ENCODE measurements around the gene POLN.

The POLN gene

DNA sequence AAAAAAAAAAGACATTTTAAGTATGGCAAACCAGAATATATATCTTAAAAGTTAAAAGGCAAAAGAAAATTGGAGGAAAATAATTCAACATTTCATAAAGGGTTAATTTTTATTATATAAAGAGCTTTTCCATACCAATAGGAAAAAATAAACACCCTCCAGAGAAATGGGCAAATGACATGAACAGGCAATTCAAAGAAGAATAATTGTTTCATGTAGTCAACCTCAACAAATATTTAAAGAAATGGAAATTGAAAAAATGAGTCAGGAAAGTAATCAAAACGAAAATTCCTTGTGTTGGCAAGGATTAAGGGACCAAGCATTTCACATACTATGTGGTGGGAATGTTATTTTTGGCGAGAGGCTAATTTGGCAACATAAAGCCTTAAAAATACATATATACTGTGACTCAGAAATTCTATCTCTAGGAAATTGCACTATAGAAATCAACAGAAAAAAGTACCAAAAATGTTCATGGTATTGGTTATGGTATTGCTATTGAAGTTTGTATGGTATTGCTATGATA lies 87.6 kb downstream of the POLN start:
- DNase-seq, result no peak

DNA sequence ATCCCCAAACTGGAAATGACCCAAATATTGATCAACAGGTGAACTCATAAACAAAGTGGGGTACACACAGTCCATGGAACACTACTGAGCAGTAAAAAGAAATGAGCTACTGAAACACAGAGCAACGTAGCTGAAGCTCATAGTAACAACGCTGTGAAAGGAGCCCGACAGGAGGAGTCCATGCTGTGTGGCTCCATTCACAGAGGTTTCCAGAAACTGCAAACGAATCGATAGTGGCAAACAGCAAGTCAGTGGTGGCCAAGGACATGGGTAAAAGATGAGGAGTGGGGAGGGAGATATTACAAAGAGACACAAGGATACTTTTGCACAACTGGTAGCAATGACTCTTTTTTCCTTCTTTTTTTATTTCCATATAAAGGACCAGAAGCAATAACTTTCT lies 90.4 kb downstream of the POLN start:
- no peak for DNase-seq

DNA sequence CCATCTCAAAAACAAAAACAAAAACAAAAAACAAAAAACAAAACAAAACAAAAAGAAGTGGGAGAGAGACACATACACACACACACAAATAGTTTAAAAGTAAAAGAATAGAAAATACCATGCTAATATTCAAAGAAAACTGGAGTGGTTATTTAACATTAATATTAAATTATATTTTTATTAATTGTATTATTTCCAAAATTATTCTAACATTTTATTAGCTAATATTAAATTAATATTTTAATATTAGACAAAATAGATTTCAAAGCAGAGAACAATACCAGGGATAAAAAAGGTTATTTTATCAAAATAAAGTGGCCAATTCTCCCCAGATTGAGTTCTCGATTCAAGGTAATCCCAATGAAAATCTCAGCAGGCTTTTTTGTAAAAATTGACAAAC lies 91.8 kb downstream of the POLN start:
- DNase-seq, result no peak

DNA sequence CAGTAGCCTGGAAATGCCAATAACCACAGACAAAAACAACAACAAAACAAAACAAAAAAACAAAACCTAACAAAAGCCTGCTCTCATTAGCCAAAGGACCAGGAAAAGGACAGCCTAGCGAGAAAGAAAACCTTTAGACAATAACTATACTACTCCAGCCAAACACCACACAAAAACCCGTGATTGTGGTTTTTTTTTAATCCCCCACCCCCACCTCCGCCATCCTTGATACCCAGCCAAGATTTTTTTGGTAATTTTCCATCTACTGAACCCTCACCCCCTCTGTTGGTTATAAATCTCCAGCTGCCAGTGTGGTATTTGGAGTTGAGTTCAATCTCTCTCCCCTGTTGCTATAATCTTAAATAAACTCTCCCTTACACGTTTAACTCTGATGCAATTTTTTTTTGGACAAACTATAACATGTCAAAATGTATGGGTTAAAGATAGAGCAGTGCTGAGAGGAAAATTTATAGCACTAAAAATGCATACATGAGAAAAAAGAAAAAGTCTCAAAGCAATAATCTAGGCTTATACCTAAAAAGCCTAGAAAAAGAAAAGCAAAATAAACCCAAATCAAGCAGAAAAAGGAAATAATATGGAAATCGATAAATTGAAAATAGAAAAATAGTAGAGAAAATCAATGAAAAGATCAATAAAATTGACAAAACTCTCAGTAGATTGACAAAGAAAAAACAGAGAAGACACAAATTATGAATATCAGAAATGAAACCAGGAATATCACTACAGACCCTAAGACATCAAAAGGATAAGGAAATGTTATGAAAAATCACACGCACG lies 99.1 kb downstream of the POLN start:
- DNase-seq, result no peak

DNA sequence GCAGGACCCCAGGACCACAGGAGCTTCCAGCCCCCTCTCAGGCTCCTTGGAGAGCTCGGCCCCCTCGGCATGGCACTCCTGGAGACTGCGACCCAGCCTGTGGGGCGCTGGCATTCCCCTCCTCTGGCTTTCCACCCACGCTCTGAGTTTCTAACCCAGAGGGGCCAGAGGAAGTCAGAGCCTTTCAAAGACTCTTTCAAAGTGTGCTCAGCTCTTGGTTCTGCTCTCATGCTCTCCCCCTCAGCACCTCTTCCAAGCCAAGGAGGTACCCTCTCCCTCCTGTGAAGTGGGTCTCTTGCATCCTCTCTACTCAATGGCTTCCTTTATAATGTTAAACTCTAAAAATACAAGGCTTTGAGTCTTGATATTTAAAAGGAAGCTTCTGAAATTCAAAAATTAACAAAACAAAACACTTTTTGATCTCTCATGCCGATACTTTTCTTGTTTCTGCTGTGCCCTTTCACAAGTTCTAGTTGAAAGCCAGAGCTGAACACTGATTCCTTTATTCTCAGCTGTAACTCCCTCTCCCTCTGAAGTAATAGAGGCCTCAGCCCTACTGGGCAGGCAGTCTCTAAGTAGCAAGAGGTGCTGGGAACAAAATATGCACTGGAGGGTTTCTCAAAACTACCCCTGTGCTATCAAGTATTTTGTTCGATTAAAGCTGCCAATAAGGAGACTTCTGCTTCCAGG lies 100.0 kb downstream of the POLN start:
- DNase-seq, result no peak

DNA sequence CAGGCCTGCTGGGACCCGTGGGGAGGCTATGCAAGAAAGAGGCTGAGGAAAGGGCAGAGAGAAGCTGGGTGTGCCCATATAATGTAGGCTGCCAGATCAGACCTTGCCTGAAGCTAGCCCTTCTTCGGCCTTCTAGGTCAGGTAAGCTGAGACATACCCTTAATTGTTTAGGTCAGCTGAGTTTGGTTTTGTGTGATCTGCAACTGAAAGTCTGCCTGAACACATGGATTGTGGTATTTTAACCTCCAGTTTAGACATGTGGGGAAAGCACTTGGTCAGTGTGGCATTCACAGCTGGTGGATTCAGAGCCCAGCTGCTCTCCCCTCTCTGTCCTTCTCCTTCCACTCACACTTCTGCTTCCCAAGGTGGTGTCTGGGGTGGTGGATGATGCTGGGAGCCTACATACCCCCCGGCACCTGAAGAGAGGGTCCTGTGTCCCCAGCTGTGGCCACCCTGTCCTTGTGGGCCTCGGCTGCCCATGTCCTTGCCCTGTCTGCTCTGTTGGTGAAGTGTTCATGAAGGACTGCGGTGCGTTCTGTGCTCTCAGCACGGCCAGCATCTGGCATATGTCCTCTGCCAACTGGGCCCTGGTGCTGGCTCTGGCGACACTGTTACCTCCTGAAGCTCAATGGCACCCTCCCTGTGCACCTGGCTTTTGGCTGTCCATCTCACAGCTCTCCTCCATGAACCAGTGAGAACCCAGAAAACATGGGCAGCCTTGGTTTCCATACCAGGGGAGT lies 100.7 kb downstream of the POLN start:
- no peak for DNase-seq

DNA sequence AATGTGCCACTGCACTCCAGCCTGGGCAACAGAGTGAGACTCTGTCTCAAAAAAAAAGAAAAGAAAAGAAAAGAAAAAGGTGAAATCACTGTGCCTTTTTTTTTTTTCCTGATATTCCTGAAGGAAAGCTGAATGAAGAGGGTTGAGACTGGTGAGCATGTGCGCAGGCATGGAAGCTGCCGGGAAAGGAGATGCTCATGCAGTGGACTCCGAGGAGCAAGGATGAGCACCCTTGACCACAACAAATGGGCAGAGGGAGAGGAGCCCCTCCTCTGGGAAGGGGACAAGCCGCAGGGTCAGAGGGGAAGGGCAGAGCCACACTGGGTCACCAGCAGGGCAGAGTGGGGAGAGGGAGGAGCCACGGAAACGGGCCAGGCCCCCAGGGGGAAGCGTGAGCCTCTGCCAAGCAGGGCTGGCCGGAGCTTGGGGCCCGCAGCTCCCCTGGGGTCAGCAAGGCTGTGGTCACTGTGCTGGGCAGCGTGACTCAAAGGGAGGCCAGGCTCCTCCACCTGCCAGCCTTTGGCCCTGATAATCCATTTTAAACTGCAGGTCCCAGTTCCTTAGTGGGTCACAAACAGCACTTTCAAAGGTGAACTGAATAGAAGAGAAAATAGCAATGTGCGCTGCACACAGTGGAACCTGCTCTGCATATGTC lies 102.9 kb downstream of the POLN start:
- no peak for DNase-seq

DNA sequence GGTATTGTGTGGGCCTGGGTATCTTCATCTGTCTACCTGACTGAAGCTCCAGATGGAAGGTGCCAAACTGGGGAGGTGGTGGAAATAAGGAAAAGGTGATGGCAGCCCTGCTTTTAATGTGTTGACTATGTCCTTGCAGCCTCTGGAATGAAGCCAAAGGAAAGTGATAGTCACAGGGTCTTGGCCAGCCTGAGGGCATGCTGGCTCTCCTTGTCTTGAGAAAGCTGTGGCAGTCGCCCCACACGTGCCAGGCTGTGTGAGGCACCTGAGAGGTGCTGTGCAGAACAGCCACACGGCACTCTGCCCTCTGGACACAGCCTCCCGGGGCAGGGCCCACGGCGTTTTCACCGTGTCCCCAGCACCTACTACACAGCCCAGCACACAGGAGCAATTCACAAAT lies 105.2 kb downstream of the POLN start:
- DNase-seq, result no peak

DNA sequence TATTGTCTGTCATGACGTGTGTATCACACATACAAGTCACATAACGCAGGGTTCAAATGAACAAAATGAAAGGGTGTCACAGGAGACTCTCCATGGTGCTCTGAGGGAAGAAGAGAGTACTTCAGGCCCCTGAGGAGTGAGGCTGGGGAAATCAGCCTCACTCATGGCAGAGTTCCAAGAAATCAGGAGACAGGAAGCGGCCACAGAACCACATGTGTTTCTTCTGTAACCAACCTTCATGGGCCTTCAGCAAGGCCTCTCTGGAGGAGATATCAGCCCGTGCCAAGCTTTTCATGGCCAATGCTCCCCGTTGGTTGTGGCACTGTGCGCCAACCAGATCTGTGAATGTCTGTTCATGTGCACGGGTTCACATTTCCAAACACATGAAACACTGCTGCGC lies 106.8 kb downstream of the POLN start:
- no peak for DNase-seq

DNA sequence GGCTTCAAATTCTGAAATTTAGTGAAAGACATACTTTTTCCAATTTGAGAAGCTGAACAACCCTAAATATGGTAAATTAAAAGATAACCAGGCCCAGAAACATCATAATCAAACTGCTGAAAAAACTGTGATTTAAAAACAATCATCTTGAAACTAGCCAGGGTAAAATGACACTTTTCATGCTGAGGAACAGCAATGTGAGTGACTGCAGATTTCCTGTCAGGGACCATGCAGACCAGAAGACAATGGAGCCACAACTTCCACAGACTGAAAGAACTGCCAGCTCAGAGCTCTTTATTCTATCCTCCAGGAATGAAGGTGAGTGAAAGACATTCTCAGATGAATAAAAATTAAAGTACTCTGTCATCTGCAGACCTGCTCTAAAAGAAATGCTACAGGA lies 109.5 kb downstream of the POLN start:
- DNase-seq, result no peak

DNA sequence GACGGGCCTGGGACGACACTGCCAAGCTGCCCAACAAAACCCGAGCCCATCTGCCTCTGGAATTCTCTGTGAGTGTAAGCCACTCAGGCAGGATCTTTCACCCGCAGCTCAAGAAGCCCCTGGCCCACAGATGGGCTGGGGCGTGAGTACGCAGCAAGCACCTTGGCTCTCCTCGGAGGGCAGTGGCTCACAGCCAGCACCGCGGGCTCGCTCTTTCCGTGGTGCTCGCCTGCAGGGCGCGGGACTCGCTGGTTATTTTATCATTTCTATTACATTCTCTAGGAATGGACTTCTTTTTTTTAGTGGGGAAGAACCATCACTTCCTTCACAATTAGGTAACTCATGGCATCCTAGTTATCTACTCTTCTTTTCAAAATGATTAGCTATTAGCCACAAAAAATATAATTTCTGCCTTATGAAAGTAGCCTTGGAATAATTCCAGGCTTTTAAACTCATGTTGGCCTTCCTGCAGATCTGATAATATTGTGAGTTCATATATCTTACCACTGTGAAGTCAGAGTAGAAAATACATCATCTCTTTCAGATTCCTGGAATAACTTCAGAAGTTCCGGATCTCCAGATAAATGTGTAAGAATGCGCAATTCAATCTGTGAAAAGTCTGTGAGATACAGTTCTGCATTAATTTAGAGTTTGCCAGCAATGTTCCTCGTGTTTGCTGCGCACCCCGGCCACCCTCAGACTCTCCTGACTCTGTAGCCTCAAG lies 114.2 kb downstream of the POLN start:
- DNase-seq, result no peak

DNA sequence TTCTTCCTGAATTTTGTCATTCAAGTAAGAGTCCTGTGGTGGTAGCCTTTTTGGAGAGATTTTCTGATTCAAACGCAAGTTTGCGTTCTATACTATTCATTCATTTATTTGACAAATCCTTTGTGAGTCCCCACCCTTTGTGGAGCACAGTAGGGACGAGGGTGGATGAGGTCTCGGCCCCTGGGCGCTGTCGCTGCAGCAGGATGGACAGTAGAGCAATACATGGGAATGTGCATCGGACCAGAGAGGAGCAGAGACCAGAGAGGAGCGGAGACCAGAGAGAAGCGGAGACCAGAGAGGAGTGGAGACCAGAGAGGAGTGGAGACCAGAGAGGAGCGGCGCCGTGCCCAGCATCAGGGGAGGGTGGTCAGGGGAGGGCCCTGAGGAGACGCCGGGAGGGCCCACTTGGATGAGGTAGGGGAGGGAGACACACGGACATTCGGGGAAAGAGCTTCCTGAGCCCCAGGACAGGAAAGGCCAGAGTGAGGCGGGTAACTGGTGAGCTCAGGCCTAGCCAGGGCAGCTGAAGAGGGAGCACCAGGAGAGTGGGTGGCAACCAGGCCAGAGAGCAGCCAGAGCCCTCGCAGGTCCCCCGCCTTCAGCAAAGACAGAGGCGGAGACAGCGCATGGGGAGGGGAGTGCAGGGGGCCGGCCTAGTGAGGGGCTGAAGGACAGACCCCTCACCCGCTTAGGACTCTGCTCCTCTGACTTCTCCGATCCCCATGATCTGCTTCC lies 115.4 kb downstream of the POLN start:
- no peak for DNase-seq

DNA sequence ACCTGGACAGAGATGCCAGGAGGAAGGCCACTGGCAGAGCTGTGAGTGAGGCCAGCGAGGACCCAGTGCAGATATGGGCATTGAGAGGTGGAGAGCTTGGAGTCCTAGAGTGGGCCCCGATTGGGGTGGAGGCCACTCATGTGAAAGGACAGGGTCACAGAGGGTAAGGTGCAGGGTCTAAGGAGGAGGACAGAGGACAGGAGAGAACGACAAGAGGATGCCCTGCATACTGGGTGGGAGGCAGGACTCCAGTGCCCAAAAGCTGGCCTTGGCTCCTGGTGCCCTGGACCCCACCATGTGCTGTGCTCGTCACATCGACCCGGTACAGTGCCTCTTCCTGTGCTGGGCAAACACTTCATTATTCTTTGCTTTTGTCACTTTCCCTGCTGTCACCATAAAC lies 116.1 kb downstream of the POLN start:
- no peak for DNase-seq

DNA sequence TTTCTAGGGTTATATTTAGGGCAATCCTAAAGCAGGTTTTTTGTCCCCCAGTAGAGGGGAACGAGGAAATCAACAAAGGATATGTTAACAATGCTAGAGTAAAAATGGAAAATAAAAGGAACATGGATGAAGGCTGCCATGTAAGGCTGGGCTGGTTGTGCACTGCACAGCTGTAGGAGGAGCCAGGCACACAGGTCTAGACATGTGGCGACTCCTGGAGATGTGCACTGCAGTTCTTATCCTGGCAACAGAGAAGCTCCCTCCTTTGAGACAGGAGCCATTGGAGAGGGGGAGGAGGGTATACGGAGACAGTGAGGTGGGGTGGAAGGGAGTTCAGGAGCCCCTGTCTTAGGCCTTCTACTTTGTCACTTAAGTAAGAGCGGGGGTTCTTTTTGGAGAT lies 116.9 kb downstream of the POLN start:
- DNase-seq, result no peak

DNA sequence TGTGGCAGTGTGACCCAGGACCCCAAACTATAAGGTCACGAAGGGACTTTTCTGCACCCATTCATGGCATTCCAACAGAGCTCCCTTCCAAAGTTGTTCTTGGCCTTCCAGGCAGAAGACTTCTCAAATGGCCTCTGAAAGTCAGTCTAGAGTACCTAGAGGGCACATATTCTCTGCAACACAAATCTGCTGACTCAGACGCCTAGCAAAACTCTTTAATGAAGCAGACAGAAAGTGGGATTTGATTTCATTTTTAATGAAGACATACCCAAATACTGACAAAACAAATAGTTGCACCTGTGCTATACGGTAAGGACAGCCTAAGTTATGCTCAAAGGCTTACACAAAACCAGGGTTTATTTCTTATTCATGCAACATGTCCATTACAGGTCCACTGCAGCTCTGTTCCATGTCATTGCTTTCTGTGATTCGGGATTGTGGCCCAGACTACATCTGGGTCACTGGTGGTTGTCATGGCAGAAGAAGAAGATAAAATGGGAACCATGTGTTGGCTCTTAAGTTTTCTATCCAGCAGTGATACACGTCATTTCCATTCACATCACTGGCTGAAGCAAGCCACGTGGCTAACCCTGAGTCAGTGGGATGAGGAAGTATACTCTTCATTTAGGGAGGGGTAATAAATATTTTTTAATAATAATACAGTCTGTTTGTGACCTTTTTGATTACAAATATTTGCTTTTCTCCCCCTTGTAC lies 125.1 kb downstream of the POLN start:
- no peak for DNase-seq

DNA sequence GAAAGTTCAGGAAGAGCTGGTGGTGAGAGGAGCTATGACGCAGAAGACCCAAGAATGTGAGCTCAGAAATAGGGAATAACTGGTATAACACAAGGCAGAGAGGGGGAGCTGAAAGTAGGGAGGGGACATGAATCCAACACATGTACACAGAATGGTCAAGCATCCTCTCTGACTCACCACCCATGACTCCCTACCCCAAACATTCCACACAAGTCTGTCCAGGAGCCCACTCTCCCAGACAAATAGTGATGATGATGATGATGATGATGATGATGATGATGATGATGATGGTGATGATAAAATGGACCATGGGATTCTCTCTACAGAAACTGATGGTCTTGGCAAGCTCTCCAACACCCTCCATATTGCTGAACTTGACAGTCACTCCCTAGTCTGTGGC lies 136.4 kb downstream of the POLN start:
- DNase-seq, result no peak

DNA sequence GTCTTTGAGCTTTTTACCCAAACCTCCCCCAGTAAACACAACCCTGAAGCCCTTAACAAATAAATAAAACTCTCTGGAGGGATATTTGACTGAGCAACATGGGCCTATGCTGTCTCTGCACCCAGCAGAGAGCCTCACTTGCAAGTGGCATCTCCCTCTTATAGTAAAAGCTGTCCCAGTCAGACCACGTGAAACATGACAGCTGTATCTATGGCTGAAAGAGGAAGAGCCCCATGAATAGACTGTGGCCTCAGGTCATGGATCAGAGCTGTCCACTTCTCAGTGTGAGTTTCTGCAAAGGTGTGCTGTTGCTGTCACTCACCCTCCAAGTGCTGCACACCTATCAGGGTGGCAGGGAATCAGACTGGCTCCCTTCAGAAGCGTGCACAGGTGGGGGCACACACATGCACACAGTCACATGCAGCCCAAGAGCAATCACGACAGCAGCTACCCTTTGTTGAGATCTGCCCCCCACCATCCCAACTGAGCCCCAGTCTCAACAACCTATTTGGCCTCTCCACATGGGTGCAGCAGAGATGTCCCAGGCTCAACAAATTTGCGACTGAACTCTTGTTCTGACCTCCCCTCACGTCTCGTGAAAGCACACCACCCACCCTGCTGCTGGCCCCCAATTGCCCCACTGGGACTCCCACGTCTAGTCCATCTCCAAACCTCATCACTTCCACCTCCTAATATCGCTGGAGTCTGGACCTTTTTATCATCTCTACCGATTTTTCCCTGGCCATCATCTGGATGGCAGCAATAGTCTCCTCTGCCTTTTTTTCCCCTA lies 137.2 kb downstream of the POLN start:
- DNase-seq, result no peak

DNA sequence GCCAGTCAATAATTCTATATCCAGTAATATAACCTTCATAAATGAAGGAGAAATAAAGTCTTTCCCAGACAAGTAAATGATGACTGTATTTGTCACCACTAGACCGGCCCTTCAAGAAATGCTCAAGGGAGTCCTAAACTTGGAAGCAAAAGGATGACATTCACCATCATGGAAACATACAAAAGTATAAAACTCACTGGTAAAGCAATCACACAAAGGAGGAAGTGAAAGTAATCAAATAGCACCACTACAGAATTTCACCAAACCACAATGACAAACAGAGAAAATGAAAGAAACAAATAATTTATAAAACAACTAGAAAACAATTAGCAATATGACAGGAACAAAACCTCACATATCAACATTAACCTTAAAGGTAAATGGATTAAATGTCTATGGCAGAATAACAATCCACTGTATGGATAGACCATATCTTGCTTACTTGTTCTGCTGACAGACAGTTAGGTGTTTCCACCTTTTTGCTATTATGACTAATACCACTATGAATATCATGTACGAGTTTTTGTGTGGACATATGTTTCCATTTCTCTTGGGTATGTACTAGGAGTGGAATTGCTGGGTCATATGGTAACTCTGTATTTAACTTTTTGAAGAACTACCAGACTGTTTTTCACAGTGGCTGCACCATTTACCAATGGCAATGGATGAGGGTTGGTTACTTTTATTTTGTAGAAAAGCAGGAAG lies 137.9 kb downstream of the POLN start:
- no peak for DNase-seq

DNA sequence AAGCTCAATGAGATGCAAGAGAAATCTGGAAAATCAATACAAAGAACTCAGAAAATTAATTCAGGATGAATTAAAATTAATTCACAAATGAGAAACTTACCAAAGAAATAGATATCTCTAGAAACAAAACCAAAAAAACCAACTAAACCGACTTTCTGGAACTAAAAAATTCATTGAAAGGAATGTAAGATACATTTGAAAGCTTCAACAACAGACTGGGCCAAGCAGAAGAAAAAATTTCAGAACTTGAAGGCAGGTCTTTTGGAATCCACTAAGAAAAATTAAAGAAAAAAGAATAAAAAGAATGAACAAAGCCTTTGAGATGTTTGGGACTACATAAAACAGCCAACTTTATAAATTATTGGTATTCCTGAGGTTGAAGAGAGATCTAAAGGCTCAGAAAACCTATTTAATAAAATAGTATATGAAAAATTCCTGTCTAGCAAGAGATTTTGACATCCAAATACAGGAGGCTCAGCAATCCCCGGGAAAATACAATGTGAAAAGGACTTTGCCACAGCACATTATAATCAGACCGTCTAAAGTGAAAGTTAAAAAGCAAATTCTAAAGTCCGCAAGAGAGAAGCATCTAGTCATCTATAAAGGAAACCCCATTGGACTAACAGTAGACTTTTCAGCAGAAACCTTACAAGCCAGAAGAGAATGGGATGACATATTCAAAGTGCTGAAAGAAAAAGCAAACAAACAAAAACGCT lies 138.6 kb downstream of the POLN start:
- DNase-seq, result no peak

Measured in NCI-H446 treated with DMSO at 0.1 percent for 48 hours (cell line).